HG03064 (cell line): ENCODE data around the gene TREML2.

ENCODE experiments used
- ATAC-seq: cut with Tn5 transposase; IDR thresholded peaks from one replicate; pipeline ENCODE4 v1.9.1; 2021; ENCODE audit warnings: low read depth; ENCODE audit not compliant: unreplicated experiment

Gene TREML2

DNA sequence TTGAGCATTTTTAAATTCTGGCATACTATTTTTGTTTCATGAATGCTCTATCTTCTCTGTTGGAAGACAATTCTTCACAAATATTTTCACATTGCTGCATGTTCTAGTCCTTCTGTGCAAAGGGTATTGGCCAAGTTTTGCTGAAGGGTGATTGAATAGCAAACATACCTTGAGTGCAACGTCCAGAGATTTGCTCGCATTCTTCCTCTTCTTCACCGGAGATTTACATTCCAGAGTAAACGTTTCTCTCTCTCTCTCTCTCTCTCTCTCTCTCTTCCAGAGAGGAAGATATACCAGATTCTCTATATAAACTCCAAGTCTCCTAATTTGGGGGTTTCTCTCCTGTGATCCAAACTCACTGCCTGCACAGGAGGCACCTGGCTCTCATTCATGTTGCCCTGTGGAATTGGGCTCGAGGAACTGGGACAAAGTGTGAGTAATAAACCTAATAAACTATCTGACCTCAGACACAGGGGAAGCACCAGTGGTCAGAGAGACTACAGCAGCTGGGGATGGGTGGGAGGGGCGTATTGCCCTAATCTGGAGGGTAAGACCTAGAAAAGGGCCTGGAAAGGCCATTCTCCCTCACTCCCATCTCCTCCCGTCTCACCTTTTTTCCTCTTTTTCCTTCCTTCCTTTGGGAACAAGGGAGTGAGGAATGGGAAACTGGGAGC is 45.7 kb downstream of the TREML2 start:
- no peak for ATAC-seq

DNA sequence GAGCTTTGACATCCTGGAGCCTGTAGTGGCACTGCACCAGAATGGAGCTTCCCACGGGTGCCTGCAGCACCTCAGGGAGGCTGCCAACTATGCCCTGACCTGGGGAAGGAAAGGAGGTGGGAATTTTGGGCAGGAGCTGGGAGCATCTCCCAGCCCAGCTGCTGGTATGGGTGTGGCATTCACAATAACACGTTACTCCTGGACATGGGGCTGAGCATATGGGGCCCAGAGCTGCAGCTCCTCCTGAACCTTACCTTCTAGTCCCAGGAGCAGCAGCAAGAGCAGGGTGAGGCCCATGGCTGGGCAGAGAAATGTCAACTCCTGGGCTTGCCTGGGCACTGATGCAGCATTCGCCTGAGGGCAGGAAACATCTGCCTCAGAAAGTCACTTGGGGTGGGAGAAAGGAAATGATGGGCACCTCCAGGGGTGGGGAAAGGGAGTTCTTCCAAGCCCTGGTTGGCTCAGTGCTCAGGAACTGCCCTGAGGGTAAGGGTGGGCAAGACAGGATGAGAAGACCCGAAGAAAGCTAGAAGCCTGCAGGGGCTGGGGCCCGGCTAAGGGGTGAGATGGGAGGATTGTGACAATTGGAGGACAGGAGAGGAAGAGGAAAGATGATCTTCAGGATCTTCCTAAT is 46.8 kb downstream of the TREML2 start, which contains the start of gene TREML1:
Gene TREML1, minus strand, starts transcription at position 356 of the 634 bp plus-strand sequence. Its CDS starts 59 bp downstream, at position 297.
- no peak for ATAC-seq

- no peak for ATAC-seq
These were observed 47.5 kb downstream of the TREML2 start for GRCh38 chr6:41153451-41153850.

GRCh38 chr6:41150671-41151070 is 50.3 kb downstream of the TREML2 start:
- ATAC-seq = no peak

DNA sequence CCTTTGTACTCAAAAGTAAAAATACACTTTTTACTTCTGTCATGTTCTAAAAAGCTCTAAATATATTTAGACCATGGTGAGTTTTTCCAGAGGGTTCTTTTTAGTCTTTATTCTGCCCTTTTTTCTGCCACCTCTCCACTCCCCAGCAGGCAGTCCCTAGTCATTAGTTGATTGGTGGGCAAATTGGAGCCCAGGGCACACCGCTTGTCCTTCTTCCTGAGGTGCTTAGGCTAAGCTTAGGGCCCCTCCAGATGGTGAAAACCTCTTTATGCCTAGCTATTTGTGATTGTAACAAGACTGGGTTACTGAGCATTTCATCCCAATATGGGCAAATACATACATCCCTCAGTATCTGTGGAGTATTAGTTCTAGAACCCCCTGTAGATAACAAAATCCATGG is 53.0 kb downstream of the TREML2 start:
- ATAC-seq = no peak
